Ishikawa (cell line): ENCODE results near the gene C15orf39.

Source experiments
- CEBPB ChIP-seq: IDR thresholded peaks from 2 replicates; pipeline ENCODE4 v1.6.1; 2012
- CREB1 ChIP-seq: IDR thresholded peaks from 2 replicates; pipeline ENCODE4 v1.6.1; 2012; ENCODE audit warnings: low read depth
- EGR1 ChIP-seq: IDR thresholded peaks from 2 replicates; pipeline ENCODE4 v1.6.1; 2012
- FOXM1 ChIP-seq: IDR thresholded peaks from 2 replicates; pipeline ENCODE4 v1.6.1; 2012; ENCODE audit warnings: low read depth, borderline replicate concordance
- NFIC ChIP-seq: IDR thresholded peaks from 2 replicates; pipeline ENCODE4 v1.6.1; 2012
- RAD21 ChIP-seq: IDR thresholded peaks from 2 replicates; pipeline ENCODE4 v1.6.1; 2012; ENCODE audit warnings: low read depth
- TCF12 ChIP-seq: IDR thresholded peaks from 2 replicates; pipeline ENCODE4 v1.6.1; 2012; ENCODE audit warnings: low read depth
- YY1 ChIP-seq: IDR thresholded peaks from 2 replicates; pipeline ENCODE4 v1.6.1; 2012; ENCODE audit warnings: low read depth

DNA sequence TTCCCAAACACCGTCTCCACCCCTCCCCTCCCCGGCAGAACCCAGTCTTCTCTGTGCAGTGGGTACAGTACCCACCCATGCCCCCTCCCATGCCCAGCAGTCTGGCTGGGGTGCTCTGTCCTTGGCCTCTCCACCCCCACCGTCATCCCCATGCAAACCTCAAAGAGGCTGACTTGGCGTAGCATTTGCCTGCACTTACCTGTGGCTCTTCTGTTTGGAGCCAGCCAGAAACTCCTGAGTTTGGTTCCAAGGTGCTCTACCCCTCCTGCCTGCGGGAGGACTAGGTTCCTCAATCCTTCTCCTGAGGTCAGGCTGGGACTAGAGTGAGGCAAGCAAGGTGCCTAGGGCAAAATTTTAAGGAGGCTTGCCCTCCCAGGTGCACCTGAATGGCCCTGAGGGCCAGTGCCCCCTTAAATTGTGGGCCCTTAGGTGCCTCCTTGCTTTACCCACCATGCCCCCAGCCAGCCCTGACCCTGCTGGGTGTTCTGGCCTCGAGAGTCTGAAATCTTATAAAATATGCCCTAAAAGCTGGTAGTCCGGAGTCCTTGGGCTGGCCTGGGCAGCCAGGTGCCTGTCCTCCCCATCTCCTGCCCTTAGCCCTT, 47.1 kb upstream of the C15orf39 start:
- TF ChIP-seq FOXM1 = no peak
- TF ChIP-seq TCF12 = no peak
- no peak for TF ChIP-seq YY1
- no peak for TF ChIP-seq NFIC
- no peak for TF ChIP-seq EGR1
- no peak for TF ChIP-seq RAD21
- no peak for TF ChIP-seq CREB1
- no peak for TF ChIP-seq CEBPB
